WTC11 (cell line): ENCODE measurements around the gene MESP1. TPM values are rescaled to one million over a fixed set of nuclear protein-coding genes. Genes with fewer than 3 reads are reported as not detected.

Source experiments
- ATAC-seq: fragments of 200-7000 bp; cut with Tn5 transposase; 2 replicates; pipeline ENCODE4 v1.10.0; 2021; ENCODE audit warnings: mild to moderate bottlenecking, moderate library complexity
- CTCF ChIA-PET: fragments of 300-600 bp; sonication (Branson Sonifier 250); formaldehyde crosslinking; loops from one replicate; lab custom pipeline; 2021; ENCODE audit warnings: antibody characterized with exemption; lab: Charles Lee
- POLR2A ChIA-PET: fragments of 350-600 bp; sonication (Branson Sonifier 250); formaldehyde crosslinking; loops from one replicate; lab custom pipeline; 2021; ENCODE audit warnings: antibody characterized with exemption; lab: Charles Lee
- DNase-seq: peaks from one replicate; pipeline ENCODE4 v3.0.0; 2021; ENCODE audit warnings: low spot score
- H3K27ac Mint-ChIP-seq: 2 replicates; pipeline ENCODE4 v1.8.0; 2021; ENCODE audit warnings: mixed read lengths
- H3K27me3 Mint-ChIP-seq: 2 replicates; pipeline ENCODE4 v1.8.0; 2021; ENCODE audit warnings: low read depth, mild to moderate bottlenecking, moderate library complexity, mixed read lengths
- H3K36me3 Mint-ChIP-seq: 2 replicates; pipeline ENCODE4 v1.8.0; 2021; ENCODE audit warnings: mixed read lengths
- H3K4me1 Mint-ChIP-seq: 2 replicates; pipeline ENCODE4 v1.8.0; 2022; ENCODE audit warnings: mixed read lengths
- H3K4me3 Mint-ChIP-seq: 2 replicates; pipeline ENCODE4 v1.8.0; 2021; ENCODE audit warnings: mild to moderate bottlenecking, moderate library complexity, mixed read lengths
- H3K9me3 Mint-ChIP-seq: 2 replicates; pipeline ENCODE4 v1.8.0; 2021; ENCODE audit warnings: mixed read lengths
- CREM ChIP-seq: sonication (generic); formaldehyde crosslinking; IDR thresholded peaks from 2 replicates; pipeline ENCODE4 v1.8.1; 2022; ENCODE audit warnings: mild to moderate bottlenecking, missing genetic modification reagents, moderate library complexity
- CTCF ChIP-seq: fragments of 200-600 bp; IDR thresholded peaks from 2 replicates; pipeline ENCODE4 v1.8.0; 2022; ENCODE audit warnings: antibody characterized with exemption
- E2F4 ChIP-seq: sonication (generic); formaldehyde crosslinking; IDR thresholded peaks from 2 replicates; pipeline ENCODE4 v1.8.1; 2022; ENCODE audit warnings: low read depth, mild to moderate bottlenecking, moderate library complexity, missing genetic modification reagents, borderline replicate concordance
- EMX1 ChIP-seq: fragments of 250-450 bp; sonication (Bioruptor Pico); IDR thresholded peaks from 2 replicates; pipeline ENCODE4 v1.8.0; 2021; ENCODE audit warnings: mild to moderate bottlenecking
- FOXP1 ChIP-seq: sonication (generic); formaldehyde crosslinking; IDR thresholded peaks from 2 replicates; pipeline ENCODE4 v1.8.0; 2022; ENCODE audit warnings: missing genetic modification reagents, mild to moderate bottlenecking, moderate library complexity, borderline replicate concordance
- JUN ChIP-seq: sonication (generic); formaldehyde crosslinking; IDR thresholded peaks from 2 replicates; pipeline ENCODE4 v1.8.0; 2023; ENCODE audit warnings: mild to moderate bottlenecking, missing genetic modification reagents
- MXD4 ChIP-seq: fragments of 250-450 bp; sonication (Bioruptor Pico); IDR thresholded peaks from 2 replicates; pipeline ENCODE4 v1.8.0; 2021; ENCODE audit warnings: mild to moderate bottlenecking, moderate library complexity, borderline replicate concordance
- NFATC4 ChIP-seq: fragments of 250-450 bp; sonication (Bioruptor Pico); IDR thresholded peaks from 2 replicates; pipeline ENCODE4 v1.9.0; 2021; ENCODE audit warnings: mild to moderate bottlenecking
- NR1H2 ChIP-seq: sonication (generic); formaldehyde crosslinking; IDR thresholded peaks from 2 replicates; pipeline ENCODE4 v1.9.0; 2021; ENCODE audit warnings: mild to moderate bottlenecking, moderate library complexity, missing genetic modification reagents
- NR2C2 ChIP-seq: sonication (generic); formaldehyde crosslinking; IDR thresholded peaks from 2 replicates; pipeline ENCODE4 v1.8.0; 2022; ENCODE audit warnings: mild to moderate bottlenecking, missing genetic modification reagents
- PRRX2 ChIP-seq: fragments of 250-450 bp; sonication (Bioruptor Pico); IDR thresholded peaks from 2 replicates; pipeline ENCODE4 v1.8.0; 2021; ENCODE audit warnings: mild to moderate bottlenecking
- RELA ChIP-seq: sonication (generic); formaldehyde crosslinking; IDR thresholded peaks from 2 replicates; pipeline ENCODE4 v1.8.1; 2022; ENCODE audit warnings: missing genetic modification reagents, mild to moderate bottlenecking, borderline replicate concordance
- TEAD1 ChIP-seq: sonication (generic); formaldehyde crosslinking; IDR thresholded peaks from 2 replicates; pipeline ENCODE4 v1.8.0; 2022; ENCODE audit warnings: mild to moderate bottlenecking, missing genetic modification reagents
- TP53 ChIP-seq: sonication (generic); formaldehyde crosslinking; IDR thresholded peaks from 2 replicates; pipeline ENCODE4 v1.8.1; 2023; ENCODE audit warnings: mild to moderate bottlenecking, missing genetic modification reagents
- ZBTB21 ChIP-seq: sonication (generic); formaldehyde crosslinking; IDR thresholded peaks from 2 replicates; pipeline ENCODE4 v1.8.1; 2023; ENCODE audit warnings: mild to moderate bottlenecking, missing genetic modification reagents, borderline replicate concordance
- ZNF219 ChIP-seq: sonication (generic); formaldehyde crosslinking; IDR thresholded peaks from 2 replicates; pipeline ENCODE4 v1.8.0; 2023; ENCODE audit warnings: missing genetic modification reagents, mild to moderate bottlenecking, borderline replicate concordance
- ZNF263 ChIP-seq: sonication (generic); formaldehyde crosslinking; IDR thresholded peaks from 2 replicates; pipeline ENCODE4 v1.8.1; 2022; ENCODE audit warnings: low read depth, mild to moderate bottlenecking, moderate library complexity, missing genetic modification reagents
- ZNF396 ChIP-seq: fragments of 250-450 bp; sonication (Bioruptor Pico); IDR thresholded peaks from 2 replicates; pipeline ENCODE4 v1.8.0; 2021; ENCODE audit warnings: mild to moderate bottlenecking, moderate library complexity, borderline replicate concordance
- ZNF425 ChIP-seq: fragments of 250-450 bp; sonication (Bioruptor Pico); conservative IDR thresholded peaks from 2 replicates; pipeline ENCODE4 v1.9.0; 2021; ENCODE audit warnings: mild to moderate bottlenecking
- total RNA-seq: library from RNA; stranded (reverse); gene quantifications from 3 replicates; pipeline ENCODE4 v1.2.3, GENCODE V29; 2021
- TF ChIP-seq, protein P1 (sequence below): sonication (generic); formaldehyde crosslinking; IDR thresholded peaks from 2 replicates; pipeline ENCODE4 v1.8.1; 2022; ENCODE audit warnings: mild to moderate bottlenecking, moderate library complexity, missing genetic modification reagents
- TF ChIP-seq, protein P2 (sequence below): sonication (generic); formaldehyde crosslinking; IDR thresholded peaks from 2 replicates; pipeline ENCODE4 v1.8.0; 2022; ENCODE audit warnings: mild to moderate bottlenecking, missing genetic modification reagents

The MESP1 gene
- total RNA-seq, 1 experiment from 2014 or later: 0.50 TPM

GRCh38 chr15:89775815-89776214 lies 24.8 kb upstream of the MESP1 start:
- no peak for DNase-seq
- ATAC-seq: no peak
- Mint-ChIP-seq H3K4me3 (no peak overlapping the region), H3K36me3 (no peaks in the 10 kb centered on the region), H3K27me3 (peaks cover 42% of the 10 kb centered on the region), H3K4me1 (0 out of 2 replicates have a peak, but pooled peaks cover 2% of the 10 kb centered on the region), H3K9me3 (no peaks in the 10 kb centered on the region), H3K27ac (no peak overlapping the region)
- TF ChIP-seq CTCF: no peak
- no peak for TF ChIP-seq NR1H2 (CRISPR knock-in tag)
- no peak for TF ChIP-seq E2F4
- ChIA-PET CTCF (interaction anchor here (0.7 to 7.1 kb wide), 6 partner anchors 14 to 123 kb away, joined by 3 to 63 read pairs (median 8); no protein-coding TSS in a partner anchor), POLR2A (interaction anchor here (0.6 kb wide), 1 partner anchor 305 kb away, joined by 3 read pairs; no protein-coding TSS in a partner anchor)

- Mint-ChIP-seq H3K27me3 (peaks cover 38% of the 10 kb centered on the region), H3K27ac (no peak overlapping the region), H3K36me3 (no peaks in the 10 kb centered on the region), H3K4me1 (0 out of 2 replicates have a peak, but pooled peaks cover 2% of the 10 kb centered on the region), H3K9me3 (no peaks in the 10 kb centered on the region), H3K4me3 (no peak overlapping the region)
- ATAC-seq (no peak), DNase-seq (no peak)
- POLR2A ChIA-PET: no interaction called here
- CTCF ChIA-PET: interaction anchor here (2.8 to 7.1 kb wide), 2 partner anchors 13 to 101 kb away, joined by 13 to 63 read pairs; no protein-coding TSS in a partner anchor
- TF ChIP-seq RELA (CRISPR knock-in tag) (no peak), MXD4 (CRISPR knock-in tag) (no peak), TEAD1 (CRISPR knock-in tag) (no peak), TP53 (CRISPR knock-in tag) (no peak), NR2C2 (CRISPR knock-in tag) (no peak), CREM (CRISPR knock-in tag) (no peak), PRRX2 (CRISPR knock-in tag) (no peak), ZNF219 (CRISPR knock-in tag) (no peak), ZNF396 (no peak), EMX1 (CRISPR knock-in tag) (no peak), NFATC4 (CRISPR knock-in tag) (no peak), ZBTB21 (no peak), JUN (CRISPR knock-in tag) (no peak), FOXP1 (CRISPR knock-in tag) (no peak), ZNF263 (CRISPR knock-in tag) (no peak), ZNF425 (CRISPR knock-in tag) (no peak)
- TF ChIP-seq, protein P1, sequence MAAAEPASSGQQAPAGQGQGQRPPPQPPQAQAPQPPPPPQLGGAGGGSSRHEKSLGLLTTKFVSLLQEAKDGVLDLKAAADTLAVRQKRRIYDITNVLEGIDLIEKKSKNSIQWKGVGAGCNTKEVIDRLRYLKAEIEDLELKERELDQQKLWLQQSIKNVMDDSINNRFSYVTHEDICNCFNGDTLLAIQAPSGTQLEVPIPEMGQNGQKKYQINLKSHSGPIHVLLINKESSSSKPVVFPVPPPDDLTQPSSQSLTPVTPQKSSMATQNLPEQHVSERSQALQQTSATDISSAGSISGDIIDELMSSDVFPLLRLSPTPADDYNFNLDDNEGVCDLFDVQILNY: no peak
- TF ChIP-seq, protein P2, sequence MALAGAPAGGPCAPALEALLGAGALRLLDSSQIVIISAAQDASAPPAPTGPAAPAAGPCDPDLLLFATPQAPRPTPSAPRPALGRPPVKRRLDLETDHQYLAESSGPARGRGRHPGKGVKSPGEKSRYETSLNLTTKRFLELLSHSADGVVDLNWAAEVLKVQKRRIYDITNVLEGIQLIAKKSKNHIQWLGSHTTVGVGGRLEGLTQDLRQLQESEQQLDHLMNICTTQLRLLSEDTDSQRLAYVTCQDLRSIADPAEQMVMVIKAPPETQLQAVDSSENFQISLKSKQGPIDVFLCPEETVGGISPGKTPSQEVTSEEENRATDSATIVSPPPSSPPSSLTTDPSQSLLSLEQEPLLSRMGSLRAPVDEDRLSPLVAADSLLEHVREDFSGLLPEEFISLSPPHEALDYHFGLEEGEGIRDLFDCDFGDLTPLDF: no peak
Observed at GRCh38 chr15:89774492-89774891, 23.4 kb upstream of the MESP1 start.
